NOMO-1 (cell line): Measurements from ENCODE around the gene KLC1.

Experiments
- DNase-seq, 2 experiments: peaks; one replicate each; lab custom pipeline; 2025; ENCODE audit not compliant: unreplicated experiment in 2 of 2; lab: John Stamatoyannopoulos, UW

Gene KLC1

DNA sequence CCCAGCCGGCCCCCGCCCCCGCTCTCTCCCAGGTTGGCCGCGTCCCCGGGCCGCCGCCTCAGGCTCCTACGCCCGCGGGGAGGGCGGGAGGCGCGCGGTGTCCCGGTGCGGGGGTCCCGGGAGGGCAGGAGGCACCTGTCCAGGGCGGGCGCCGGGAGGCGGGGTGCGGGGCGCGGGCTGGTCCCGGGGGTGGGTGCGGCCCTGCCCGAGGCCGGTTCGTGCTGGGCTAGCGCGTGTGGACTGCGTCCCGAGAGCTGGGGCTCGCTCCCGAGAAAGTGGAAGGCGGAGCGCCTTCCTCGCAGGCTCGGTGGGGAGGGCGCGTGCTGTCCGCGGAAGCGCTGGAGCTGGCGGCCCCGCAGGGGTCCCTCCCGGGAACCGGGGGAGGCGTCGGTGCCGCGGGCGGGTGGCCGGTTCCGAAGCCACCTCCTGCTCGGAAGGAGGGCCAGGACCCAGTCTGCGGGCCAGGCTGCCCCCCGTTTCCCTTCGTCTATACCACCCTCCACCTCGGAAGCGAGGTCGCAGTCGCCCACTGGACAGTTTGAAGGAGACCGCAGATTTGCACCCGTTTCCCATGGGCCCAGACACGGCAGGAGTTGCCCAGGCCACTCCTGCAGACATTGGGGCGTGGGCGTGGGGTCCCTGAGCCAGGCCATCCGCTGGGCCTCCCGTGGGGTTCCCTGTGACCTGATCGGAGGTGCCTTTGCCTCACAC lies 87.2 kb downstream of the KLC1 start:
- DNase-seq, result peak in 1 of 2 experiments; percentile 12

DNA sequence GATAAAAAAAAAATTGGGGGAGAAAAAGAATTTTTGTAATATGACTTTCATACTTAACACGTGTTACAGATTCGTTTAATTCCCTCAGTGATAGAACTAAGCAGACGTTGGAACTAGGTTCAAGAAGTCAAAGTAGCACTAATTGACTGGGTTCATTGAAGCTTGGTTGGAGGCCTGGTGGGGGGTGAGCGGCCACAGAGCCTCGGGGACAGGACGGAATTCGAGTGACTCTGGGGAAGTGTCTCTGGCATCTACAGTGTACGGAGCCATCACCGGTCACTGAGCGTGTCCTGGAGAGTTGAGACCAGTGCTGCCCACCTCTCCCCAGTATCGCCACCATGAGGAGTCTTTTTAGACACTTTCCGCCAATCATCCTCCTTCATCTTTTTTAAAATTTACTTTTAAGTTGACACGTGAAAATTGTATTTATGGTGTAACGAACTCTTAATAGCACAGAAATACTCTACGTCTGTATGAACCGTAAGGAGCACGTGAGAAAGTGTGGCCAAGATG lies 87.9 kb downstream of the KLC1 start:
- DNase-seq, result no peak

DNA sequence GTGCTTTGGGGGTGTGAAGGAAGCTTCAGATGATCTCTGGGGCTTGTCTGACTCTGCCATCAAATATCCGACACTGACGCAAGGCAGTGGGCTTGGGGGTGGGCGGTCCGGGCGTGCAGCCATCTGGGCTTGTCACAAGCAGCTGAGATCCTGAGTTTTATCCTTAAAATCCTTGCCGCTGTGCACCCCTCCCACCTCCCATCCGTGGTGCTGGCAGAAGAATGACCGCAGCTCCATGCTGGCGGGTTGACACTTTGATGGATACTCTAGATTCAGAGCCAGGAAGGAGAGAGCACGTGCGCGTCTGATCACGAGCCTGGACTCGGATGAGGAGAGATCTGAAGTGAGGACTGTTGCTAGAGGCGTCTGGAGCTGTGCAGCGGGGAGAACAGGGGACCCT lies 89.6 kb downstream of the KLC1 start:
- DNase-seq, result no peak

DNA sequence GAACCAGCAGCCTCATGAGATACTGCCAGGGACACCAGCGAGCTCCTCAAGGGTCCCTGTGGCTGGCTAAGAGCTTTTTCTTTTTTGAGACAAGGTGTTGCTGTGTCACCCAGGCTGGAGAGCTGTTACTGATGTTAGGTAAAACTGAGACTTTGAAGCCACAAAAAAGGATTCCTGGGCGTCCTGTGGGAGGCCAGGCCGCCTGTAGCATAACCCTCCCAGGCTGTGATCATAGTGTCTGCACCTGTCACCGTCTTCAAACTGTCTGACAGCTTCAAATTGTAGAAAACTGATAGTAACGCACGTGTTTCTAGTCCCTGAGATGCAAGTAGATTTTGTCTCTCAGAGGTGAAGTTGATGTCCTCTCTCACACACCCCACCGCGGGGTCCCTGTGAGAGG lies 90.7 kb downstream of the KLC1 start:
- DNase-seq, result no peak

DNA sequence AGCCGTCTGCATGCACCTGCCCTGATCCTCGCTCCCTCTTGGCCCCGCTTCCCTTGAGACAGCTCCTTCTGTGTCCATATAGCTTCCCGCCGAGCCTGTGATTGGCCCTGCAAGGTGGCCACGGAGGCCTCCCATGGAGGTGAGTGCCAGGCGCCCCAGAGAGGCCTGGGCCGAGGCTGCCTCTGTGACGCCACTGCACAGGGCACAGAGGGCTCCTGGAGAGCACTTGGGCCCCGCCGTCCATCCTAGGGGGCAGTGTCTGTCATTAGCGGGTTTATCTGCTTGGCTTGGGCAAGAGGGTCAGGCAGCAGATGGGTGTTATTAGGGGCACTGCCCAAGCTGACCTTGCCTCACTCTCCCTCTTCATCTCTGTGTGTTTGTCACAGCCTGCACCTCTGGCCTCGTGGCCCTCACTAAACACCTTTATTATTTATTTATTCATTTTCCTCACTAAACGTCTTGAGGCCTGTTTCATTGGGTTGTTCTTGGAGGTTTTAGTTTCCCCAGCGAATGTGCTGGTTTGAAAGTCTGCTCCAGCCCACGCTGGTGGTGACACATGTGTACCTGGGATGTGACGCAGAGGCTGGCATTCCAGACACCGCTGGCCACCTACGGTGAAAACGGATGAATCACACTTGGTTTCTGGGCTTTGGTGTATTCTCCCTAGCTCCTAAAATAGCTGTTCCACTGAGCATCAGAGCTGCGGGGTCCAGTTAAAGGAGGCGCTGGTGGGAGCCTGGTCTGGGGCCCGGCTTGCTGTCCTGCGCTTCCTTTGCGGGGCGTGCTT lies 92.5 kb downstream of the KLC1 start:
- DNase-seq, result no peak

DNA sequence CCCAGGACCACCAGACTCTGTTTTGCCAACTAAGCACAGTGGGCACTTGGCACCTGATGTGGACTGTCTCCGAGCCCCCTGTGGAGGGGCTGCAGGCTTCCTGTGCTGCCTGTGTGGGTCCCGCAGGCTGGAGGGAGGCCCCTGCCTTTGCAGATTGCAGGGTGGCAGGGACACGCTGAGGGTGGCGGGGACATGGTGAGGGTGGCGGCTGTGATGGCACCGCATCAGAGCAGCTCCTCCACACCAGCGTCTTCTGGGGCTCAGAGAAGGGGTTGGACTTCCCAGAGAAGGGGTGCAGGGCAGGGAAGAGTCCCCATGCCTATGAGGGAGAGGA lies 94.7 kb downstream of the KLC1 start:
- no peak for DNase-seq

DNA sequence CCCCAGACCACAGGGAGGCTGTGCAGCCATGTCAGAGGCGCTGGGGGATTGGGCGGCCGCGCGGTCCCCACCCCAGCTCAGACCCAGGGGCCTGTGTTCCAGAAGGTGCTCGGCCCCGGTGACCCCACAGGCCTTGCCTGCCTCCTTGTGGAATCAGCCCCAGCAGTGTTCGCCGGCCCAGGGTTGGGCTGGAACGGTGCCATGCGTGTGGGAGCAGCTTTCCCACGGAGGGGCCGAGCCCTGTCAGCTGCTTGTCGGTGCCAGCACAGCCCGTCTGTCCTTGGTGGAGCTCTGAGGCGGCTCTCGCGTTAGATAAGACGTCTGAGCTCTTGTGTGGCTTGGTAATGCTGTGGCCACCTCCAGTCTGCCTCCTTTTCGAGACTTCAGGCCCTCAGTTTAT lies 95.1 kb downstream of the KLC1 start:
- no peak for DNase-seq

DNA sequence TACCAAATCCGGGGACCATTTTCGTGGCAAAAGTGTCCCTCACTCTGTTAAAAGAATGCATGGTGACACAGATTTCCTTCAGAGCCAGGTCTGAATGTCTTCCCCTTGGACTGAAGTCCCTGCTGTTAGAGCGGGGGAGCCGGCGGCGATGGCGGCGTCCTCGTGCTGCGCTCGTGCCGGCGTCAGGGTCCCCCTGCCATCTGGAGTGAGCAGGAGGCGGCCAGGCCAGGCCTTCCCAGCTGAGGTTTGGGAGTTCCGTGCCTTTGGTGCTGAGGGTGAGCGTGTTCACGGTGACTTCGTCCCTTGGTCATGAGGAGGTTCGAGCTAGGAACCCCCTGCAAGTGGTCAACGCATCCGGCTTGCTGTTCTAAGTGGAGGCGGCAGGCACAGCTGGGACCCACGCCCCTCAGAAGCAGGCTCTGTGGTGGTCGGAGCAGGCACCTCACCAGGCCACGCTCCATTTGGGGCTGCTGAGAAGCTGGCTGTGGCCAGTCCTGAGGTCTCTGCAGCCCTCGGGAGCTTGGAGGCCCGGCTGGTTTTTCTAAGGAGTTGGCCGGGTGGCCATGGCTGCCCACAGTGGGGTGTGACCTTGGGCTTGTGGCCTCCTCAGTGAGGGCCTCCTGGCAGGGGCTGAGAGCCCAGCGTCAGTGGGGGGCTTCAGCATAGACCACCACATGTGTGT lies 96.1 kb downstream of the KLC1 start:
- DNase-seq, result no peak

DNA sequence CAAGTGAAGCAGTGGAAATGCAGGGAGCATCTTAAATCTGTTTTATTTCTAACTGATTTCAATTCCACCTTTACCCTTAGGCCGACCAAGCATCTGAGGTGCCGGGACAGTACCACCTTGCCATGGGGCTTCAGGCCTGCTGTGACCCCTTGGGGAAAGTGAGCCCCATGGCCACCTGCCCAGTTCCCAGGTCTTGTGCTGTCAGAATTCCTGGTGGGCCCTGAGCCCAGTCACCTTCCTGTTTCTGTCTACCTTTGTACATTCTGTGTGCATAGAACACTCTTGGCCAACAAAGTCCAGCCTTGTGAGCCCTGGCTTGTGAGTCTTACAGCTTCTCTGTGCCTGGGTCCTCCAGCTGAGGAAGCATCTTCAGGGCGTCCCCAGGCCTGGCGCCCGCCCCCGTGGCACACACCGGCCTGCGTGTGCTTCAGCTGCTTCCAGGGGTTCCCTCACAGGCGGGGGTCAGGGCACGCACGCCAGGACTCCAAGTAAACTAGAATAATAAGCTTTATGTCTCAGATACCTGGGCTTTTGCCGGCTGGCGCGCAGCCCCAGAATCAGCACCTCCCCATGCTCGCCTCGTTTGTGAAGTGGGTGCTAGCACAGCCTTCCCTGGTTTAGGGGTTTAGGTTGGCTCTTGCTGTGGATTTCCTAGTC lies 96.9 kb downstream of the KLC1 start:
- no peak for DNase-seq

DNA sequence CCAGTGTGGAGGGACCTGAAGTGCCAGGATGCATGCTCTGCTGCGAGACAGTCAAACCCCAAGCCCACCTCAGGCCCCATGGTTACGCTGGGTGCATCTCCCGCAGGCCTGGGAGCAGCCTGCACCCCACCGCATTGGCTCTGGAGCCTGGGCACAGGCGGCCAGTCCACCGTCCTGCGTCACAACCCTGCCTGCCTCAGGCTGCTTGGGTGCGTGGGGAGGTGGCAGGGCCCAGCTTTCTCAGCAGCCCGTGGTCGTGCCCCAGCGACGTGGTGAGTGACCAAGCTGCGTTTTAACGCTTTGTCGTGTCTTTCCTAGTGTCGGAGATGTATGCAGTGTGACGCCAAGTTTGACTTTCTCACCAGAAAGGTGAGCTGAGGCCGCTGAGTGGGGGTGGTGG lies 97.5 kb downstream of the KLC1 start:
- DNase-seq, result no peak

DNA sequence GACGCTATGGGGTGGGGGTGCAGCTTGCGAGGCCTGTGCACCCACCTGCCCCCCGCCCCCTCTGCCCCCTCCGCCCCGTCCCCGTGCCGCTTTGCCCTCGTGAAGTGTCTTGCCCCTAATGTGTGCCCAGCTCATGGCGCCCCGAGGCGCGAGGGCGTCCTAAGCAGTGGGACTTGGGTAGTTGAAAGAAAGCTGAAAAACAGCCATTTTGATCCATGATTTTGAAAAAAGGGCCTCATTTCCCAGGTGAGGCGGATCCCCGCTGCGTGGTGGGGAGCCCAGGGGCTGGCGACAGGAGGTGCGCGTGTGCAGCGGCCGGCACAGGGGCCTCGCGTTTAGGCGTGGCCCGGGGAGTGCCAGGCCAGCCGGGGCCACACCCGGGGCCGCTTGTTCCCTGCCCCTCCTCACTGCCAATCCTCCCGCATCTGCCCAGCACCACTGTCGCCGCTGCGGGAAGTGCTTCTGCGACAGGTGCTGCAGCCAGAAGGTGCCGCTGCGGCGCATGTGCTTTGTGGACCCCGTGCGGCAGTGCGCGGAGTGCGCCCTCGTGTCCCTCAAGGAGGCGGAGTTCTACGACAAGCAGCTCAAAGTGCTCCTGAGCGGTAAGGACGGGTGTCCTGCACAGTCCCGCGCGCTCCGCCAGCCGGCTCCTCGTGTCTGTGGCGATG lies 98.4 kb downstream of the KLC1 start:
- DNase-seq, result no peak

DNA sequence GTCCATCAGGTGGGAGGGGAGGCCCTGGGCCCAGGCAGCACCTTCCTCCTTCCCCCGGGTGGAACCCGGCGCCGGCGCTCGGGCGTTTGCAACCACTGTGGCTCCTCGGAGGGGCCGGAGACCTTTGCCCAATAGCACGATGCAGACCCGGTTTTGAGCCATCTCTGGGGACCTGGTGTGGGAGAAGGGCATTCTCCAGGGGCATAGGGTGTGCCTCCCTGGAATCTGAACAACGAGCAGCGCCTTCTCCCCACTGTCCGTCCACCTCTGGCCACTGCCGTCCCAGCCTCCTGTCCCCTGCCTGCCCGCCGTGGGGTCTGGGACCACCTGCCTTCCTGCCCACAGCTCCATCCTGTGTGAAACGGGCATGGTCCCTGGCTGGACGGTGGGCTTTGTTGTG lies 99.1 kb downstream of the KLC1 start:
- DNase-seq, result no peak

DNA sequence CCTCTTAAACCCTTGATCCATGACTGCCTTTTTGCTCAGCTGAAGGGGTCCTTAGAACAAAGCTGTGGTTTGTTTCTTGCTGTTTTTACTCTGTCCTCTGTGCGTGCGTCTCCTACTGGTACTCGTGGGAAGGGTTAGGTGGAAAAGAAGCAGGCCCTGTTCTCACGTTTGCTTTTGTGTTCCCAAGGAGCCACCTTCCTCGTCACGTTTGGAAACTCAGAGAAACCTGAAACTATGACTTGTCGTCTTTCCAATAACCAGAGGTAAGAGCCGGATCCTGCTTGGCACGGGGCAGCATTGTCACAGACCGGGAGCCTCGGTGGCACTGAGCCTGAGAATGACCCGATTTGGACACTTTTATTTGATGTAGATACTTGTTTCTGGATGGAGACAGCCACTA lies 99.7 kb downstream of the KLC1 start:
- no peak for DNase-seq

DNA sequence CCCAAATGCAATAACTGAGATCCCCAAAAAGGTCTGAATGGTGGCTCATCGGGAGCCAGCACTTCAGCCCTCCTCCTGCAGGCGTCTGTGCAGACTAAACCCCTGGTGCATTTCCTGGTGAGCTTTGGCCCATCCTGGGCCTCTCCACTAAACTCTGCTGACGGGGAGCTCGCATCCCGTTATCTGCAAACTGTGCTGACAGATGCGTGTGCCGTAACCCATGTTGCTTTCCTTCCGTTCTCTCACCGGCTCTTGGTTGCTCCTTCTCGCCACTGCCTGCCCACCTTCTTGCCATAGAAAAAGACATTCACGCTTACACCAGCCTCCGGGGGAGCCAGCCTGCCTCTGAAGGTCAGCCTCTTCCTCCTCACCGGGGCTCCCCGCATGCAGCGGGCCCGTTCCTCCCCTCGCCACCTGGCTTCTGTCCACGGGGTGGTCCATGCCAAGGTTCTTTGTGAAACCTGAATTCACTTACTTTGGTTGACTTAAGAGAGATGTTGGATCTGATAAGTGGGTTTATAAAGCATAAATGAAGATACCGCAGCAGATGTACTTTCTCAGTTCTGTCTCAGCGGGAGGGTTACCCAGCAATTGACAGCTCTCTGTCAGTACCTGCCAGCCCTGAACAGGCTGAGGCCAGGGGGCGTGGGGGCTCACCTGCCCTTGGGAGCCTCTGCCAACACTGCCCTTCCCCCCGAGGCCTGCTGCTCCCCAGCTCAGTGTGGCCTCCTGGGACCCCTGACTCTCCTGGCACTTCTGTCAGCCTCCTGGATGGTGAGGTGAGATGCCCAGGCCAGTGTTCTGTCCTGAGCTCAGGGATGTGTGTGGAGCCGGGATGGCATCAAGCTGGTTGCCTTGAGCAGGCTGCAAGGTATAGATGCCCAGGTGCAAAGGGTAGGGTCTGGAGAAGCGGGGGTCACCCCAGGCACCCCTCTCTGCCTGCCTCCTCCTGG lies 100.8 kb downstream of the KLC1 start:
- DNase-seq, result no peak

DNA sequence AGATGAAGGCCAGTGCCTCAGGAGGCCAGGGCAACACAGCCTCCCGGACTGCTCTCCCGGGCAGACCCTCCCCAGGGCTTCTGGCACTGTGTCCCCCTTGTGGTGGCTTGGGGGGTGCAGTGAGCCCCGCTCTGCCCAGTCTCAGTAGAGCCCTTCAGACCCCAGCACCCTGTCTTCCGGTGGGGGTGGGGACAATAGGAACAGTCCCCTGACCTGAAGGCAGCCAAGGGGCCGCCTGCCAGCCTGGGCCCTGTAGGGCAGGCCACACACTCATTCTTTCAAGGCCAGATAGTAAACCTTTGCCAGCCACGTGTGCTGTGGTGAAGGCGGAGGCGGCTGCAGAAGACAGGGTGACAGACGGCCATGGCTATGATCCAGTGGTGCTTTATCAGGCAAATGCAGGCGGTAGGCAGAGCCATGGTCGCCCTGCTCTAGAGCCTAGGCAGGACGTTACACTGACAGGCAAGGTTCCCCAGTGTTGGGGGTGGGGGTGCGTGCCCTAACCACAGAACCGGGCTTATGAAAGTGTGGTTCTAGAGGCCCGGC lies 101.6 kb downstream of the KLC1 start:
- DNase-seq, result no peak

DNA sequence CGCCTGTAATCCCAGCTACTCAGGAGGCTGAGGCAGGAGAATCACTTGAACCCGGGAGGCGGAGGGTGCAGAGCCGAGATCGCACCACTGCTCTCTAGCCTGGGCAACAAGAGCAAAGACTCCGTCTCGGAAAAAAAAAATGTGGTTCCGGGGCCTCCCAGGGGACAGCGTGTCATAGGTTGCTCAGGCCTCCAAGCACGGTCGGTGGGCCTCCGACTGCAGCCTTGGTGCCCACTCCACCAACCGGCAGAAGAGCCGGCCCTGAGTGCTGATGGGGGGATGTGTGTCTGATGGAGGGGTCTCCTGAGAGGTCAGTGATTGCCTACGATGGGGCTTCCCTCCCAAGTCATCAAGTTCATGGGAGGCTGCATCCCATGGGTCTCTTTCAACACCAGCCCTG lies 102.5 kb downstream of the KLC1 start:
- DNase-seq, result no peak

DNA sequence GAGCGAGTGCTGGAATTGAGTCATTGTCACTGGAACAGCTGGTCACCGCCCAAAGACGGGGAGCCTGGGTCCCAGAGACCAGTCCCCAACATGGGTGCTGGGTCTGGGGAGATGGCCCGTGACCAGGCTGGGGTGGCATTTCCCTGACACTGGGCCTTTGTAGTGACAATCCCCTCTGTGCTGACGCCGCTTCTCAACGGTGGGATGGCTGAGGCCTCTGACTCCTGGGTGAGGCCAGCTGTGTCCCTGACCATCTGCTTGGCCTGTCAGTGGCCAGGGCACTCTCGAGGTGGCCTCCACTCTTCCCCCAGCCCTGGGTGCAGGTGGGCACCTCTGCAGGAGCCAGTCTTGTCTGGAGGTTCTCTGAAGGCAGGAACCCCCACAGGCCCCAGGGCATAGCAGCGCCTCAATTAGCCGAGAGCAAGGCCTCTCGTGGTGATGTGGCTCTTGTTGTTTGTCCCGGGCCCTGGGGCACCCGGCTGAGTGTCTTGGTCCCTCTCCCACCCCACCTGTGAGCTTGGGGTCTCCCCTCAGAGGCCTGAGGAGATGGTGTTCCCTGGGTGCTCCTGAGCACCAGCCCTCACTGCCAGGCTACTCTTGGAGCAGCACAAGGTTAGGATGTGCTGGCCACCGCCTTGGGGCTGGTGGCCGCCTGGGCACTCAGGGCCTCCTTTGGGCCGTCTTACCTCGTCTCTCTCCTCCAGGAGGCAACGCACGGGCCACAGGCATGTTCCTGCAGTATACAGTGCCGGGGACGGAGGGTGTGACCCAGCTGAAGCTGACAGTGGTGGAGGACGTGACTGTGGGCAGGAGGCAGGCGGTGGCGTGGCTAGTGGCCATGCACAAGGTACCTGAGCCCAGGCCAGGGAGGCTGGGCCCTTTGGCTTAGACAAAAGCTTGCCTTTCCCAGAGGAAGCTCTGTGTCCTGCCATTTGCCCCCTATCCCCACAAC lies 103.2 kb downstream of the KLC1 start:
- DNase-seq, result no peak
